Retina (tissue), 1 donor: Measurements from ENCODE around the gene RPP25L.

ENCODE experiments used
- DNase-seq: peaks from one replicate; pipeline ENCODE4 v3.0.0-alpha.2; 2016

The RPP25L gene

DNA sequence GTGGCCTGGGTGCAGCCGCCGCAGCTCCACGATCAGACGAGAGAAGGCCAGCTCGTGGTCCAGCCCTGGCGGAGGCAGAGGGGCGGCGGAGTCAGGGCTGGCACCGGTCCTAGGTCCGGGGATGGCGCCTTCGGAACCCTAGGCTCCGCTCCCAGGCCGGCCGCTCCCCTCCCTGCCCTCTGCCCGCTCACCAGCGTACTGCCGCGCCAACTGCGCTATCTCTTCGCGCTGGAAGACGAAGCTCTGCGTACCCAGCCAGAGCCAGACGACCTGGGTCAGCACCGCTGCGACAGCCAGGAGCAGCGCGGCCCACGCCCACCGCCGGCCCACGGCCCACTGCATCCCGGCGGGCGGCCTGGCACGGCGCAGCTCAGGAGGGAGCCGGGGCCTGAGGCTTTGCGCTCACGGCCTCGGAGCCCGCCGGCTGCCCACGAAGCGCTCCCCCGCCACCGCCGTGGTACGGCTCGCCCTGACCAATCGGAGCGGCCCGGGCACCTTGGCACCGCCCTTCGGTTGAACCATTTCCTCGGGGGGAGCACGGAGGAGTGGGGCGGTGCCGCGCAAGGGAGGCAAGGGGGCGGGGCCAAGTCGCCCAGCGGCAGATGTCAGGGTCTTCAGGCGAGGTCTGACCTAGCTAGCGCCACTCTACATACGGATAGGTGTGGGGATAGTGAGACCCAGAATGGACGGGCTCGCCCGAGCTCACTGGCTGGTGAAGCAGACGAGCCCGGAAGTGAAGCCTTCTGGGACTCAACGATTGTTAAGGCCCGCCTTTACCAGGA lies 25.6 kb upstream of the RPP25L start, which contains the start of gene SIGMAR1:
TSS of gene SIGMAR1 (minus strand) at position 432 of the 782 bp plus-strand sequence. CDS start at position 342, 90 bp downstream.
- peak; percentile 96 for DNase-seq

GRCh38 chr9:34636791-34637355 lies 25.0 kb upstream of the RPP25L start:
- no peak for DNase-seq

DNA sequence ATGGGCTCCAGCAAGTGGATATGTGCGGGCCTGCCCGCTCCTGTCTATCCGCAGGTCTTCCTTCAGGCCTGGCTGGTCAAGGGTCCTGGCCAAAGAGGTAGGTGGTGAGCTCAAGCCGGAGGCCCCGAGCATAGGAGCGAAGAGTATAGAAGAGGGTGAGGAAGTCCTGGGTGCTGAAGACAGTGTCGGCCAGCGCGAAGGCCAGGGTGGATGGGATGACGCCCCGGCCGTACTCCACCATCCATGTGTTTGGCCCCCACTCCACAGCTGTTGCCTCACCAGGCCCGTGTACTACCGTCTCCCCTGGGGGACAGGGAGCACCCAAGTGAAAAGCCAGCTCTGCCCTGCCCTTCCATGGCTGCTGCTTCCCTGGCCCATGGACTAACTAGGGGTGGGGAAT lies 23.7 kb upstream of the RPP25L start:
- no peak for DNase-seq

DNA sequence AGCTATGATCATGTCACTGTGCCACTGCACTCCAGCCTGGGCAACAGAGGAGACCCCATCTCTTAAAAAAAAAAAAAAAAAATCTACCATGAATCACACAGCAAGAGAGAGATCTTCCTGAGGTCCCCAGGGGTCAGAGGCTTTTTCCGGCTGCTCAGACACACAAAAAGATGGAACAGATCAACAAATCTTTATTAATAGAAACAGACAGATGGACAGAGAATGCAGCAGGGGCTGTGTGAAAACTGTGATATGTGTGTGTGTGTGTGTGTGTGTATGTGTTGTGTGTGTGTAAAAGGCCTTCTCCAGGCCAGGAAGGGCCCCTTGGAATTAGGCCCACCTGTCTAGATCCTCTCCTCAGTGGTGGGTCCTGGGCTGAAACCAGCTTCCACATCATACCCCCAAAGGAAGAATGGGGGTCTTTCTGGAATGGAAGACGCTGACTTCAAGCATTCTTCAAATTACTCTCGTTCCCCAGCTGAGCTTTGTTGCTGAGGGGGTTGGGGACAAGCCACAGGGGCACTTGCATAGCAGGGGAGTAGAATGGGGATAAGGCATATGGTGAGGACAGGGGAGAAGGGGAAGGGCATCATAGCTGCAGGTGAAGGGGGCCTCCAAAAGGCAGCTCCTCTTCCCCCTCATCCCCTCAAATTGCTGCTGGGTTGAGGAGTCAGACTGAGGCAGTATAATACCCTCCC lies 22.8 kb upstream of the RPP25L start:
- peak; percentile 2 for DNase-seq

- peak; percentile 79 for DNase-seq
These were observed 22.1 kb upstream of the RPP25L start for GRCh38 chr9:34633851-34634550.

DNA sequence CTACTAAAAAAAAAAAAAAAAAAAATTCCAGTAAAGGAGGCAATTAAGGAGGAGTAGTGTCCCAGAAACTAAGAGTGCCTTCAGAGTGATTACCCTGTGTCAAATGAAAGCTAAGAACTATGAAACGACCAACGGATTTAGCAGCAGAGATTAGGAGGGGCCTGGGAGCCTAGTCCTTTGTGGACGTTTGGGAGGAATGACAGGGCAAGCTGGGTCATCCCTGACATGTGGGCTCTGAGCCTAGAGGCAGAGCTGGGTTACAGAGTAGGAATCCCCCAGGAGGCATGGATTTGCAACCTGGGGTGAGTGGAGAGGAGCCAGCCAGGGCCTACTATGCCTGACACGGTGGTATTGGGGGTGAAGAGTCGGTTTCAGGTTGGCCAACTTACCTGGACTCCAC lies 21.3 kb upstream of the RPP25L start:
- DNase-seq = no peak

DNA sequence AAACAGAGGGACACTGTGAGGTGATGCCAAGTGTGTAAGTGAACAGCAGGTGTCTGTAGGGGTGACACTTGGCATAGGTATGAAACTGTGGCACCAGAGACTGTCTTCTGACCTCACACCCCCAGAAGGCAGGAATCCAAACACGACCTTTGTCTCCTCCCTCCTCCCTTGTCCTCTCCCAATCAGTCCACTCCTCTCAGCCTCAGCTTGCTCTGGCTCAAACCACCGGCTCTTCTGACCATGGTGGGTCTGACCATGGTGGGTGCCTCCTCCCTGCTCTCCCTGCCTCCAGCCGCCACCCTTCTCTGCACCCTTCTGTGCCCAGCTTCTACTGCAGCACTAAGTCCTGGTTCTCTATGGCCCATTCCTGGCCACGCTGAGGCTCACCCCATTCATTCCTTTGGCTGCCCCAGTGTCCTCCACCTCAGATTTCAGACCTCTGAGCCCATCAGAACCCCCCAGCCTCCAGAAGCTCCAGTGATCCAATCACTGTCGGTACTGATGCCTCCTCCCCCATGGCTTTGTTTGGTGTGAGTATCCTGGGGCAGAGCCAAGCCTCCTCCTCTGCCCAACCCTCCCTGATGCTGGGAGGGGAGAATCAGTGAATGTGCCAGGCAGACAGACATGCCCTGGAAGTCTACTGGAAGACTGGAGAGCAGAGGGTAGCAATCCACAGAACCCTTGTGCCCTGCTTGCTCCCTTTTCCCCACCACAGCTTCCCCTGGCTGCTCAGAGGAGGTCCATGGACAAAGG lies 18.7 kb upstream of the RPP25L start:
- no peak for DNase-seq

- no peak for DNase-seq
These were observed 17.6 kb upstream of the RPP25L start for GRCh38 chr9:34629491-34629808.

- DNase-seq = peak; percentile 32
These were observed 17.0 kb upstream of the RPP25L start, which contains the start of gene ARID3C for GRCh38 chr9:34628656-34629490. ARID3C (minus strand) TSS chr9:34629066; CDS start chr9:34628014, 1,052 bp downstream.

DNA sequence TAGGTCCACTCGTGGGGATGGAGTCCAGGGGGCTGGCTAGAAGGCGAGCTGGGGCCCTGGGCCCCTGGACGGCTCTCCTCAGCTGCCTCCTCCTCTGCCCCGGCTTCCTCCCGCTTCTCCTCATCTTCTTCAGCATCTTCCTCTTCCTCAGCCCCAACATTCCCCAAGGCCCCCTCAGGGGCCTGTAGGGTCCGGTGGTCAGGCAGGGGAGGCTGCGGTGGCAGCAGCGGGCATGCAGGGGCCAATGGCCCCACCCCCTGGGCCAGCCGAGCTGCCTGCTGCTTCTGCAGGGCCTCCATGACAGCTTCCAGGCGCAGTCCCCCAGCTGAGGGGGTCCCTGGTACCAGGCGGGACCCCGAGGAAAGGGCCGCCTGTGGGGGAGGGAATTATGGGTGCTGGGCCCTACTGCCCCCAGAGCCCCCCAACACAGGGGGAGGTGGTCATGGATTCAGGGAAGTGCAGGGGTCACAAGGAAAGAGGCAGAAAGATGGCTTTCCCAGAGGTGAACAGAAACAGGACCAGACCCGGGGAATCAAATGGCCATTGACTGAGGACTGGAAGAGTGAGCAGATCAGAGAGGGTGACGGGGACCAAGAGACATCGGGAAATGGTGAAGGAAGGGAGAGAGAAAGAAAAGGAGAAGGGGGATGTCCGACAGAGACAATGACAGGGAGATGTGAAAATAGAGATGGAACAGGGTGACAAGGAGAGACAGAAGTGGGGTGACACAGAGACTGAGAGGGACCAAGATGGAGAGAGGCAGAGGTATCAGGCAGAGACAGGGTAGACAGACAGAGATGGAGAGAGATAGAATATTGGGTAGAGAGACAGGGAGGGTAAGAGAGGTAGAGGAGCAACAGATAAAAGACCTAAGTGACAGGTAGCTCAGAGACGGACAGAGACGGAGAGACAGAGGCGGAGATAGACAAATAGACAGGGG lies 16.1 kb upstream of the RPP25L start:
- no peak for DNase-seq

- no peak for DNase-seq
These were observed 13.2 kb upstream of the RPP25L start for GRCh38 chr9:34625186-34625486.

- DNase-seq = peak; percentile 70
These were observed 12.7 kb upstream of the RPP25L start for GRCh38 chr9:34624475-34625185.

GRCh38 chr9:34623374-34624235 lies 11.7 kb upstream of the RPP25L start:
- DNase-seq = peak; percentile 42

DNA sequence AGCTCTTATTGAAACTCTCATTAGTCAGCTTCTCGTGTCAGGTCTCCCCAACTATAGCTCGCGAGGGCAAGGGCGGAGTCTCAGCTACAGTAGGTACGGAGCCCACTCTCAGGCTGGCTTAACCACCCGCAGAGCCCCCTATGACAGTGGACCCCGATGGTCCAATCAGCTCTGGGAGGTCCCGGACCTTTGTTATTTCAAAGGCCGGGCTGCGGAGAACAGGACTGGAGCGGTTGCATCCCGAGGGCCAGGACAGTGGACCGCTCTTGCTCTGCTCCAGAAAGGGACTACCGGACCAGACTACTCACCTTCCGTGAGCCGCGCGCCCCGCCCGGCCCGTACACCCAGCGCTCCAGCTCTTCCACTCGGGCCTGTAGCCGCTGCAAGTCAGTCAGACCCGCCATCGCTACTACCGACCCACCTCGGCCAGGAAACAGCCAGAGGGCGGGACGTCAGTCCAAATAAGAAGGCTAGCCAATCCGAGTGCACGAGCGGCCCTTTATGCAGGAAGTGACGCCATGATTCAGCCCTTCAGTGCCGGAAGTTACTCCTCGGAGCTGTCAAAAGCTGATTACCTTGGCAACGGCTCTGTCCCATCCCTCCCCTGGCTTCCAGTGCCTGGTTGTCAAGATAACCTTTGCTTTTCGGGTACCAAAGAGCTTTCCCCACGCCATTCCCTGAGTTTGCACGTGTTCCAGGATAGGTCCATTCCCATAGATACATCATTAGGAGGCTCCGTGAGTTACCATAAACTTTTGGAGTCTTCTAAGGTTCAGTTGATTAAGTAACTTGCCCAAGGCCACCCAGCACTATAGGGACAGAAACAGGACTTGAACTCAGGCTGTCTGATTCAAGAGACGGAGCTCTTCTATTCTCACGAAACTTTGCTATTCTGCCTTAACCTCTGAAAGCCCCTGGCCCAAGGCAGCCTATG lies 8.4 kb upstream of the RPP25L start, which contains the start of gene DCTN3:
TSS of gene DCTN3 (minus strand) at position 435 of the 934 bp plus-strand sequence. CDS start at position 404, 31 bp downstream.
- peak; percentile 91 for DNase-seq

DNA sequence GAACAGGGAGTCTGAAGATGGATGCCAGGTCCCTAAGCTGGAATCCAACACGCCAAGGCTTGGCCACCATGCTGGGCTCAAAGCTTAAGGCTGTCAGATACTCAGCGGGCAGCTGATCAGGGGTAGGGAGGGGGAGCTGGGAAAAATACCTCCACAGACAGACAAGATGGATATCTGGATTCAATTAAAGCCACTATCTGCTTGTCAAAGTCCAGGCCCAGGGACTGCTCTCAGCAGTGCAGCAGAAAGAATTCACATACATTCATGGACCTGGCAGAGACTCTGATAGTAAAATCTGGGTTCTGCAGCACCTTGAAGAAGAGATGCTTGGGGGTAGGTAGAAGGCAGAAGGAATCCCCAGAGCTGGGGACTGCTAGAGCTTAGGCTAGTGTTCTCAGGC lies 3.2 kb upstream of the RPP25L start:
- no peak for DNase-seq

DNA sequence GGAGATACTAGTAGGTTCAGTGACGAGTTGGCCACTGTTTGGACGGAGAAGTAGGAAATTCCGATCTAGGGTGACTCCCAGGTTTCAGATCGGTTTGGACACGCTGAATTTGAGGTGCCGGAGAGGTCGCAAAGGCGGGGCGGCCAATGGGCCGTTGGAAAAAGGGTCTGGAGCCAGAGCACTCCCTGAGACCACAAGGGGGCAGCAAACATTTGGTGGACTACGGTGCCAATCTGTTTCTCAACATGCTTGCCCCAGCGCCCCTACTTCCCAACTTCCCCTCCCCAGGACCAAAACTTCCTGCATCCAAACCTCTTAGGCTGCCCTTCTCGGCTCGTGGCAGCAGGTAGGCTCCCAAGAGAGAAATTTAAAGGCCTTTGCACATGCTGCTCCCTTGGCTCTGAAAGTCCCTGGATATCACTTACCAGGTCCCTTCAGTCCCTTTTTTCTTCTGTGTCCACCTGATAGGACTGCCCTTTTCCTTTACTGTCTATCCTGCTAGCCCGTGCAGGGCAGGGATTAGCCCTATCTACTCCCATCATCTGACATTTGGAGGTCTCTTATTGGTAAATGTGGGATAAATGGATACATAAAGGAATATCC lies 992 bp upstream of the RPP25L start:
- peak; percentile 85 for DNase-seq

- DNase-seq = no peak
These were observed 566 bp downstream of the RPP25L start for GRCh38 chr9:34611251-34611810.
